Brain microvascular endothelial cell (primary cell): Measurements from ENCODE around the gene EFEMP1.

Experiments used
- DNase-seq: peaks from one replicate; pipeline ENCODE4 v3.0.0-alpha.2; 2020
- H3K27ac ChIP-seq: fragments of 250-450 bp; sonication (Bioruptor Pico); 2 replicates; pipeline ENCODE4 v1.5.1; 2020; ENCODE audit warnings: mild to moderate bottlenecking, moderate library complexity
- H3K27me3 ChIP-seq: fragments of 250-450 bp; sonication (Bioruptor Pico); replicated peaks from 2 replicates; pipeline ENCODE4 v1.5.1; 2020; ENCODE audit warnings: mild to moderate bottlenecking
- H3K36me3 ChIP-seq: fragments of 250-450 bp; sonication (Bioruptor Pico); replicated peaks from 2 replicates; pipeline ENCODE4 v1.5.1; 2020; ENCODE audit warnings: mild to moderate bottlenecking
- H3K4me3 ChIP-seq: 2 replicates; pipeline ENCODE4 v1.5.1; 2011; ENCODE audit warnings: low read depth, mild to moderate bottlenecking, control low read depth, low read length, moderate library complexity
- CTCF ChIP-seq: IDR thresholded peaks from 2 replicates; pipeline ENCODE4 v1.5.1; 2011; ENCODE audit warnings: low read depth, mild to moderate bottlenecking, moderate library complexity, low read length, control low read depth, inconsistent platforms; ENCODE audit errors: missing control alignments
- in situ Hi-C: cut with HindIII; loops from 2 replicates; pipeline ENCODE4 v1.10.0; 2017; ENCODE audit warnings: low sequenced_read_pairs, low pct_ligation_motif_present

Gene EFEMP1

DNA sequence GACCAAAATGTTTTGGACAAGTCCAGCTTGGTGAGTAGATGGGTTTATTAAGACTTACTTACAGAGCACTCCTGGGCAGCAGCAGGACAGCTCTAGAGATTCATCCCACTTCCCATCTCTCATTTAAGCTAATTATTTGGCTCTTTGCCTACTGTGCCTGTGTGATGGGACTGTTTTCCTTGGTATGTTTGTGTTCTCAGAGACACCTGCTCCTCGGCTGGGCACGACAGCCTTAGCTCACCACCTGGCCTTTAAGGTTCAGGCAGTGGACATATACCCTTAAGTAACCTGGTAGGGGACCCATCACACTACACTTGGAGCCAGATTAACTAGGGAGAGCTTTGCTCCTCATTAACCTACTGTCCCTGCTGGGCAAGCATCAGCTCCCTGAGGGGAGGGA, 41.7 kb upstream of the EFEMP1 start:
- in situ Hi-C loops: no loop called here
- Histone ChIP-seq H3K36me3 (no peaks in the 10 kb centered on the region), H3K27me3 (no peaks in the 10 kb centered on the region), H3K4me3 (no peak overlapping the region), H3K27ac (no peak overlapping the region)
- TF ChIP-seq CTCF: no peak
- no peak for DNase-seq

GRCh38 chr2:55962915-55963314, 39.3 kb upstream of the EFEMP1 start:
- H3K27ac ChIP-seq: no peak overlapping the region
- no peaks in the 10 kb centered on the region for H3K27me3 ChIP-seq
- no peak for DNase-seq
- no peak for TF ChIP-seq CTCF
- in situ Hi-C loops: no loop called here
- no peaks in the 10 kb centered on the region for H3K36me3 ChIP-seq
- no peak overlapping the region for H3K4me3 ChIP-seq

GRCh38 chr2:55961318-55961911, 37.8 kb upstream of the EFEMP1 start:
- Histone ChIP-seq H3K27ac (no peak overlapping the region), H3K4me3 (no peak overlapping the region), H3K27me3 (no peaks in the 10 kb centered on the region), H3K36me3 (no peaks in the 10 kb centered on the region)
- peak; percentile 47 for DNase-seq
- in situ Hi-C loops: no loop called here
- TF ChIP-seq CTCF: peak; percentile 73

- Histone ChIP-seq H3K36me3 (no peaks in the 10 kb centered on the region), H3K27me3 (no peaks in the 10 kb centered on the region), H3K4me3 (no peak overlapping the region), H3K27ac (no peak overlapping the region)
- DNase-seq: no peak
- TF ChIP-seq CTCF: no peak
- in situ Hi-C loops: no loop called here
These were observed 35.2 kb upstream of the EFEMP1 start for GRCh38 chr2:55958756-55959155.

DNA sequence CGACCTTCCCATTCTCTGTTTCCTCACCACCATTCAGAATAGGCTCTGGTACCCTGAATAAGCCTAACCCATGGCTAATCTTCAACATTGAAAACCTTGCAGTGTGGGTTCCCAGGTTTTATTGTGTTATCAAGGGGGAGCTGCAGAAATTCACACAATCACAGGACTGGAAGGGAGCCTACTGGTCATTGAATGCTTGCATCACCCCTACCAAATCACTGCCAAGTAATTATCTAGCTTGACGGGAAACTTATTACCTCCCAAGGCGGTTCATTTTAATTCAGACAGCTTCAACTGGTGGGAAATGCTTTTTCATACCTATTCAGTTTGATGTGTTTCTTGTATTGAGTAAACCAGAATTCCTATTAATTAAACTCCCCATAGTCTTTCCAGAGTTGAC, 33.6 kb upstream of the EFEMP1 start:
- H3K27ac ChIP-seq: no peak overlapping the region
- H3K4me3 ChIP-seq: no peak overlapping the region
- no peaks in the 10 kb centered on the region for H3K36me3 ChIP-seq
- no peak for TF ChIP-seq CTCF
- no peak for DNase-seq
- H3K27me3 ChIP-seq: no peaks in the 10 kb centered on the region
- in situ Hi-C loops: no loop called here

DNA sequence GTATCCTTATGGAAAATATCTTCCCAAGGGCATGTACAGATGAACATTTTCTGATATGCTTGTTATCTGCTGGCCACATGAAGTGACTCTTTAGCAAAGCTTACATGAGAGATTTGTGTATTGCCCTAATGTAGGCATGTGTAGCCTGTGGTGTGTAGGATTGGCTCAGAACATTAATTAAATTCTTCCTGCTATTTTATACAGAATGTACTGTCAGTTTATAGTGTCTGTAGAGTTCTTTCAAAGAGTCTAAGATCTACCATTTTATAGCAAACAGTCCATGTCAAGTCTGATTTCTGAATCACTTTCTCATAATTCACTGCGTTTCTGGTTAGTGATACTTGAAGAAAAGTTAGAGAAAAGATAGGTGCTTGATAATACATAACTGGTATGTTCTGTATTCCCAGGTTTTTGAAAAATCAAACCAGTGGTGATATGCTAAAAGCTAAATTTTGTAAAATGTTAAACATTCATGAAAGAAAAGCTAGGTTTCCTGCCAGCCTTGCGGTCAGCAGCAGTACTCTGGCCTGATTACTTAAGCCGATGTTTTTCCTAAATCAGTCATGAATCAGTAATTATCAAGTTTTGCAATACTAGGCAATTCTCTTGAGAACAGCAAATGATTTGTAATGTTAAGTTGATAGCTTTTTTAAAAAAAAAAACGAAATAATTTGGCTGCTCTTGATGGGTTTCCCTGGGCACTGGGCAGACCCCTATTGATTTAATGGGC, 30.9 kb upstream of the EFEMP1 start:
- Histone ChIP-seq H3K27me3 (no peaks in the 10 kb centered on the region), H3K4me3 (no peak overlapping the region), H3K36me3 (no peaks in the 10 kb centered on the region), H3K27ac (no peak overlapping the region)
- no peak for DNase-seq
- TF ChIP-seq CTCF: no peak
- in situ Hi-C loops: no loop called here
